IMR-90 (cell line): ENCODE results near the gene ALDH5A1. TPM values are rescaled to one million over a fixed set of nuclear protein-coding genes. Genes with fewer than 3 reads are reported as not detected.

Experiments used
- ATAC-seq: fragments of 200-7000 bp; cut with Tn5 transposase; 2 replicates; pipeline ENCODE4 v1.9.1; 2020; ENCODE audit warnings: low read depth, mild to moderate bottlenecking, moderate library complexity
- BruUV-seq: library from RNA; stranded (reverse); fragments of 400-500 nt; replicated peaks from 2 replicates; lab custom pipeline; 2021; lab: Mats Ljungman, UMichigan
- CTCF ChIA-PET: fragments of 300-600 bp; formaldehyde crosslinking; extraction: SDS; loops from one replicate; lab custom pipeline; 2021; ENCODE audit warnings: antibody characterized with exemption; lab: Yijun Ruan, JAX
- POLR2A ChIA-PET: fragments of 300-600 bp; sonication (Branson Sonifier 250); formaldehyde crosslinking; loops from one replicate; lab custom pipeline; 2022; ENCODE audit warnings: antibody characterized with exemption; ENCODE audit not compliant: unreplicated experiment; lab: Charles Lee
- DNase-seq: peaks from one replicate; pipeline ENCODE4 v3.0.0; 2013
- H2AFZ ChIP-seq: replicated peaks from 2 replicates; pipeline ENCODE3; 2013; ENCODE audit warnings: low read length, mild to moderate bottlenecking; ENCODE audit not compliant: poor library complexity
- H2AK5ac ChIP-seq: 2 replicates; pipeline ENCODE4 v1.6.1; 2013; ENCODE audit warnings: low read depth, low read length, inconsistent platforms
- H2AK9ac ChIP-seq: replicated peaks from 2 replicates; pipeline ENCODE3; 2013; ENCODE audit warnings: mild to moderate bottlenecking, low read depth, low read length, moderate library complexity; ENCODE audit not compliant: poor library complexity
- H2BK120ac ChIP-seq: 2 replicates; pipeline ENCODE4 v1.6.1; 2013; ENCODE audit warnings: low read depth, low read length, inconsistent platforms
- H2BK15ac ChIP-seq: 3 replicates; pipeline ENCODE4 v1.6.1; 2013; ENCODE audit warnings: low read depth, low read length, inconsistent platforms
- H2BK20ac ChIP-seq: 2 replicates; pipeline ENCODE4 v1.6.1; 2013; ENCODE audit warnings: low read depth, mild to moderate bottlenecking, inconsistent platforms, low read length, moderate library complexity
- H2BK5ac ChIP-seq: 2 replicates; pipeline ENCODE4 v1.6.1; 2013; ENCODE audit warnings: mild to moderate bottlenecking, low read depth, low read length, inconsistent platforms; ENCODE audit not compliant: poor library complexity, severe bottlenecking
- H3K14ac ChIP-seq: replicated peaks from 2 replicates; pipeline ENCODE4 v1.6.1; 2013; ENCODE audit warnings: low read depth, low read length, inconsistent platforms
- H3K18ac ChIP-seq: 2 replicates; pipeline ENCODE4 v1.6.1; 2013; ENCODE audit warnings: low read depth, low read length, control low read depth
- H3K23ac ChIP-seq: 2 replicates; pipeline ENCODE4 v1.6.1; 2013; ENCODE audit warnings: low read depth, low read length, inconsistent platforms
- H3K27ac ChIP-seq: 2 replicates; pipeline ENCODE4 v1.5.1; 2013; ENCODE audit warnings: mild to moderate bottlenecking, control low read depth, low read length; ENCODE audit not compliant: insufficient read depth
- H3K27me3 ChIP-seq: 2 replicates; pipeline ENCODE4 v1.6.1; 2013; ENCODE audit warnings: low read length; ENCODE audit not compliant: control insufficient read depth, insufficient read depth
- H3K36me3 ChIP-seq: 2 replicates; pipeline ENCODE4 v1.6.1; 2013; ENCODE audit warnings: low read length, mixed read lengths; ENCODE audit not compliant: control insufficient read depth, insufficient read depth
- H3K4ac ChIP-seq: 2 replicates; pipeline ENCODE4 v1.6.1; 2013; ENCODE audit warnings: low read depth, low read length, inconsistent platforms
- H3K4me1 ChIP-seq: 2 replicates; pipeline ENCODE4 v1.6.1; 2013; ENCODE audit warnings: low read length, mixed read lengths; ENCODE audit not compliant: control insufficient read depth, insufficient read depth
- H3K4me2 ChIP-seq: 2 replicates; pipeline ENCODE4 v1.6.1; 2013; ENCODE audit warnings: low read depth, mild to moderate bottlenecking, control low read depth, low read length, moderate library complexity
- H3K4me3 ChIP-seq: 2 replicates; pipeline ENCODE4 v1.5.1; 2013; ENCODE audit warnings: low read depth, mild to moderate bottlenecking, control low read depth, low read length, moderate library complexity; ENCODE audit not compliant: insufficient read depth
- H3K56ac ChIP-seq: 2 replicates; pipeline ENCODE4 v1.6.1; 2013; ENCODE audit warnings: low read length, inconsistent platforms; ENCODE audit not compliant: insufficient read depth; ENCODE audit errors: extremely low read depth
- H3K79me1 ChIP-seq, 2 experiments: 2 replicates each; pipeline ENCODE4 v1.6.1; 2013; ENCODE audit warnings: low read length in 2 of 2, inconsistent platforms in 1 of 2, low read depth in 1 of 2
- H3K9ac ChIP-seq: 2 replicates; pipeline ENCODE4 v1.6.1; 2013; ENCODE audit warnings: low read depth, low read length, control low read depth
- H3K9me1 ChIP-seq: 2 replicates; pipeline ENCODE4 v1.6.1; 2013; ENCODE audit warnings: low read length, inconsistent platforms; ENCODE audit not compliant: insufficient read depth
- H3K9me3 ChIP-seq: 2 replicates; pipeline ENCODE4 v1.6.1; 2013; ENCODE audit warnings: low read length; ENCODE audit not compliant: control insufficient read depth, insufficient read depth
- H4K20me1 ChIP-seq: 2 replicates; pipeline ENCODE4 v1.6.1; 2013; ENCODE audit warnings: low read length, inconsistent platforms; ENCODE audit not compliant: insufficient read depth
- H4K5ac ChIP-seq: 2 replicates; pipeline ENCODE4 v1.6.1; 2013; ENCODE audit warnings: mild to moderate bottlenecking, low read depth, low read length, control low read depth
- H4K8ac ChIP-seq, 2 experiments: 2 replicates each; pipeline ENCODE4 v1.6.1; 2013; ENCODE audit warnings: low read depth in 2 of 2, low read length in 2 of 2, control low read depth in 1 of 2, inconsistent platforms in 1 of 2
- H4K91ac ChIP-seq: 2 replicates; pipeline ENCODE4 v1.6.1; 2013; ENCODE audit warnings: low read depth, low read length, inconsistent platforms; ENCODE audit not compliant: insufficient read depth
- CEBPB ChIP-seq: IDR thresholded peaks from 2 replicates; pipeline ENCODE4 v1.6.1; 2012; ENCODE audit warnings: low read depth, low read length, improper control_type of control experiment
- RAD21 ChIP-seq: IDR thresholded peaks from 2 replicates; pipeline ENCODE4 v1.6.1; 2012; ENCODE audit warnings: low read length, improper control_type of control experiment
- RCOR1 ChIP-seq: IDR thresholded peaks from 2 replicates; pipeline ENCODE4 v1.6.1; 2012; ENCODE audit warnings: mild to moderate bottlenecking, low read length, improper control_type of control experiment; ENCODE audit not compliant: insufficient replicate concordance
- RFX5 ChIP-seq: IDR thresholded peaks from 2 replicates; pipeline ENCODE4 v1.8.0; 2012; ENCODE audit warnings: low read depth, mild to moderate bottlenecking, low read length, moderate library complexity
- WGBS, 2 experiments: methylation state at CpG; one replicate each; pipeline versions ENCODE4 v1.1.5 to v1.1.7; 2013; ENCODE audit warnings: missing lambda C conversion rate in 2 of 2; ENCODE audit not compliant: insufficient read length in 1 of 2; ENCODE audit errors: extremely low coverage in 2 of 2; 5-methylcytosine and 5-hydroxymethylcytosine counted together
- dilution Hi-C: fragments of 300-500 bp; cut with HindIII; formaldehyde crosslinking; loops from one replicate; pipeline ENCODE4 v1.14.3; 2018; ENCODE audit warnings: low sequenced_read_pairs; ENCODE audit not compliant: unreplicated experiment
- in situ Hi-C: fragments of 300-500 bp; cut with MboI; formaldehyde crosslinking; loops from 3 replicates; pipeline ENCODE4 v1.14.3; 2019; ENCODE audit warnings: low sequenced_read_pairs, inconsistent platforms, mixed read lengths
- intact Hi-C: fragments of 100-400 bp; cut with micrococcal nuclease; formaldehyde crosslinking; loops from 2 replicates; pipeline ENCODE4 v1.10.0; 2022
- polyA plus RNA-seq, 3 experiments: library from polyadenylated mRNA; depleted of rRNA; stranded (reverse); fragments of >200 nt; gene quantifications; 2 replicates each; pipeline ENCODE4 v1.2.3, GENCODE V29; 2012; ENCODE audit warnings: low replicate concordance in 1 of 3
- total RNA-seq: library from RNA; depleted of rRNA; stranded (reverse); fragments of >200 nt; gene quantifications from 2 replicates; pipeline ENCODE4 v1.2.3, GENCODE V29; 2012

Gene ALDH5A1
- total and polyA plus RNA-seq, 2 of the 4 experiments (the other 2 are of a cell fraction): 0.36 to 0.48 TPM

DNA sequence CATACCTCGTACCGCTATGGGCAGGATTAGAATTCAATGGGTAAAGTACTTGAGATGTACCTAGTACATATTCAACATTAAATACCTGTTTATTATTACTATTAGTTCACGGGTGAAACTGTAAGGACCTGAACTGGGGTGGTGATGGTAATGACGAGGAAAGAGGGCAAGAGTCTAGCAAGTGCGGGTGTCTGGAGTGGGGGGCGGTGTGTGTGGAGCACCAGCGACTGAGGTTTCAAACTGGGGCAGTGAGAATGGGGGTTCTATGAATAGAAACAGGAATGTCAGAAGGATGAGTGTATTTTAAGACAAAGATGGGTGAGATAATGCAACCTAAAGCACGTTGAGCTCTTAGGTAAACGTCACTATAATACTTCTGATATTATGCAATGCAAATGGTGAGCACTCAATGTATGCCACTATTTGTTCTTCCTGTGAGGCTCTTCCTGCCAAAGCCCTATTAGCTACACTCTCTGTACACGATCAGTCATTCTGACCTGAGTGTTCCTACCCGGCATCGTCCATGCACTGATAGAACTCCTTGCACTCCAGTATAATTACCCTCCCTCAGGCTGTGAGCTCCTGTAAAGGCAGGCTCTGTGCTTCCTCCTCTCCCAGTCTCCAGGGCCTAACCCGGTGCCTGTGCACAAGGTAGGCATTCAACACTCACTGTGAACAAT lies 55.0 kb downstream of the ALDH5A1 start:
- H3K14ac ChIP-seq: no peak overlapping the region
- 76% methylated on average over 7 of the region's 13 CpGs; no CpG with 5 or more reads in 1 of the 2 experiments for WGBS, 2 experiments
- no peaks in the 10 kb centered on the region for H3K9me3 ChIP-seq
- H4K8ac ChIP-seq: no peak overlapping the region
- no peak for ATAC-seq
- no peak overlapping the region for H3K23ac ChIP-seq
- no peaks in the 10 kb centered on the region for H3K36me3 ChIP-seq
- H3K4me3 ChIP-seq: no peak overlapping the region
- BruUV-seq: no TSS peak
- H3K79me1 ChIP-seq: no peaks in the 10 kb centered on the region
- no peak overlapping the region for H2AK5ac ChIP-seq
- dilution Hi-C loops: no loop called here
- no peak overlapping the region for H3K27ac ChIP-seq
- H3K27me3 ChIP-seq: peaks cover 7% of the 10 kb centered on the region
- in situ Hi-C loops: no loop called here
- H3K4me2 ChIP-seq: no peak overlapping the region
- no peak overlapping the region for H4K5ac ChIP-seq
- no peaks in the 10 kb centered on the region for H4K20me1 ChIP-seq
- no peaks in the 10 kb centered on the region for H3K4me1 ChIP-seq
- H2BK120ac ChIP-seq: no peak overlapping the region
- H3K56ac ChIP-seq: no peak overlapping the region
- H4K91ac ChIP-seq: no peak overlapping the region
- H2BK5ac ChIP-seq: no peak overlapping the region
- ChIA-PET CTCF (no interaction called here), POLR2A (no interaction called here)
- no peak overlapping the region for H2AFZ ChIP-seq
- H3K18ac ChIP-seq: no peak overlapping the region
- no peaks in the 10 kb centered on the region for H3K9me1 ChIP-seq
- H3K9ac ChIP-seq: no peak overlapping the region
- H2BK20ac ChIP-seq: no peak overlapping the region
- DNase-seq: no peak
- H3K4ac ChIP-seq: no peak overlapping the region
- no peak overlapping the region for H2AK9ac ChIP-seq
- no peak overlapping the region for H2BK15ac ChIP-seq
- intact Hi-C loops: no loop called here
- no peak for TF ChIP-seq RAD21
- no peak for TF ChIP-seq RCOR1
- TF ChIP-seq RFX5: no peak
- TF ChIP-seq CEBPB: no peak
